Measurements from ENCODE around the gene ORAI3.
A peak's percentile ranks its signal among the peaks of the same experiment; 100 is the strongest.

ORAI3 gene

DNA sequence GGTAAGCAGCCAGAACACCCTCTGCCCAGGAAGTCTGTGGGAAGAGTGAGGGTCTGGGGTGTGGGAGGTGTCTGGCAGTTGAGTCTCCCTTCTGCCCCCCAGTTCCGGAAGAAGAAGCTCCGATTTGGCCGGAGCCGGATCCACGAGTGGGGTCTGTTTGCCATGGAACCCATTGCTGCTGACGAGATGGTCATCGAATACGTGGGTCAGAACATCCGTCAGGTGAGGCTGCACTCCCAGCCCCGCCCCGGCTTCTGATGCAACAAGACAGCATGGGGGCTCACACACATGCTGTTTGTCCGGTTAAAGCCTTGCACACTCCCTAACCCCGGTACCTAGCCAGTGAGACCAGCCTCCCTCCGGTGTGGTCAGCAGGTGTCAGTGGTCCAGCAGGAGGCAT is 32.1 kb downstream of the ORAI3 start:
- Histone ChIP-seq H3K27ac (no peak overlapping the region), H3K36me3 (peaks cover 69% of the 10 kb centered on the region), H3K4me3 (ENCODE audit: low read depth, low read length) (no peak overlapping the region), H3K9me3 (ENCODE audit: severe bottlenecking) (no peaks in the 10 kb centered on the region), H3K27me3 (ENCODE audit: insufficient read depth, low read depth, severe bottlenecking) (no peaks in the 10 kb centered on the region)
- TF ChIP-seq CTCF (IDR thresholded peaks at IDR 0.05; ENCODE audit: low read depth, low read length), result no peak
- no peak for DNase-seq

GRCh38 chr16:30982548-30983288 is 33.9 kb downstream of the ORAI3 start:
- no peak for TF ChIP-seq CTCF (IDR thresholded peaks at IDR 0.05; ENCODE audit: low read depth, low read length)
- Histone ChIP-seq H3K27ac (no peak overlapping the region), H3K27me3 (ENCODE audit: insufficient read depth, low read depth, severe bottlenecking) (no peaks in the 10 kb centered on the region), H3K4me3 (ENCODE audit: low read depth, low read length) (no peak overlapping the region), H3K36me3 (peaks cover 64% of the 10 kb centered on the region), H3K9me3 (ENCODE audit: severe bottlenecking) (no peaks in the 10 kb centered on the region)
- no peak for DNase-seq

DNA sequence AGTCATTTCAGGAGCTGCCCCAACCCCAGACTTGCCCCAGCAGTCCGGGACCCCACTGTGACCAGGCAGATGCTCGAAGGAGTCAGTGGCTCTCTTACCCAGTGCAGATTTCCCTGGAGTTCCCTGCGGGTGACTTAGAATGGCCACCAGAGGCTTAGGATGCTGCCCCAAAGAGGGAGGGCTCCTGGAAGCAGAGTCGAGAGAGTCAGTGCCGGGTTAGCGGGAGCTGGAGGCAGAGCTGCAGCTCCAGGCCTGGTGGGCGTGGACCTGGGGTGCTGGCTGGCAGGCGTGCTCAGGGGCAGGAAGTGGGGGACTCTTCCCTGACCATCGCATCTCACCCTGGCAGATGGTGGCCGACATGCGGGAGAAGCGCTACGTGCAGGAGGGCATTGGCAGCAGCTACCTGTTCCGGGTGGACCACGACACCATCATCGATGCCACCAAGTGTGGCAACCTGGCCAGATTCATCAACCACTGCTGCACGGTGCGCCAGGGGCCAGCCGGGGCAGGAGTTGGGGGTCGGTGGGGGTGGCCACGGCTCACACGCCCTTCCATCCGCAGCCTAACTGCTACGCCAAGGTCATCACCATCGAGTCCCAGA is 34.5 kb downstream of the ORAI3 start:
- no peak for TF ChIP-seq CTCF (IDR thresholded peaks at IDR 0.05; ENCODE audit: low read depth, low read length)
- Histone ChIP-seq H3K27me3 (ENCODE audit: insufficient read depth, low read depth, severe bottlenecking) (no peaks in the 10 kb centered on the region), H3K36me3 (peaks cover 61% of the 10 kb centered on the region), H3K27ac (no peak overlapping the region), H3K9me3 (ENCODE audit: severe bottlenecking) (no peaks in the 10 kb centered on the region), H3K4me3 (ENCODE audit: low read depth, low read length) (no peak overlapping the region)
- no peak for DNase-seq

- Histone ChIP-seq H3K27me3 (ENCODE audit: insufficient read depth, low read depth, severe bottlenecking) (no peaks in the 10 kb centered on the region), H3K27ac (no peak overlapping the region), H3K36me3 (peaks cover 57% of the 10 kb centered on the region), H3K9me3 (ENCODE audit: severe bottlenecking) (no peaks in the 10 kb centered on the region), H3K4me3 (ENCODE audit: low read depth, low read length) (no peak overlapping the region)
- DNase-seq, result no peak
- TF ChIP-seq CTCF (IDR thresholded peaks at IDR 0.05; ENCODE audit: low read depth, low read length), result no peak
Measured at GRCh38 chr16:30983898-30984610, 35.2 kb downstream of the ORAI3 start.

GRCh38 chr16:30984669-30985400 is 36.0 kb downstream of the ORAI3 start, which contains the start of gene HSD3B7:
Gene HSD3B7, plus strand, starts transcription at chr16:30985207. Its CDS starts 452 bp downstream, at chr16:30985659.
- Histone ChIP-seq H3K9me3 (ENCODE audit: severe bottlenecking) (no peaks in the 10 kb centered on the region), H3K27ac (peak within 1 kb of the TSS; percentile 83), H3K36me3 (peaks cover 52% of the 10 kb centered on the region), H3K27me3 (ENCODE audit: insufficient read depth, low read depth, severe bottlenecking) (no peaks in the 10 kb centered on the region), H3K4me3 (ENCODE audit: low read depth, low read length) (peak within 1 kb of the TSS; percentile 30)
- peak; percentile 91 for TF ChIP-seq CTCF (IDR thresholded peaks at IDR 0.05; ENCODE audit: low read depth, low read length)
- DNase-seq, result peak; percentile 90

Measured in WERI-Rb-1 (cell line).